ENCODE measurements around the gene POLR2J.
A peak's percentile ranks its signal among the peaks of the same experiment; 100 is the strongest.

The POLR2J gene

DNA sequence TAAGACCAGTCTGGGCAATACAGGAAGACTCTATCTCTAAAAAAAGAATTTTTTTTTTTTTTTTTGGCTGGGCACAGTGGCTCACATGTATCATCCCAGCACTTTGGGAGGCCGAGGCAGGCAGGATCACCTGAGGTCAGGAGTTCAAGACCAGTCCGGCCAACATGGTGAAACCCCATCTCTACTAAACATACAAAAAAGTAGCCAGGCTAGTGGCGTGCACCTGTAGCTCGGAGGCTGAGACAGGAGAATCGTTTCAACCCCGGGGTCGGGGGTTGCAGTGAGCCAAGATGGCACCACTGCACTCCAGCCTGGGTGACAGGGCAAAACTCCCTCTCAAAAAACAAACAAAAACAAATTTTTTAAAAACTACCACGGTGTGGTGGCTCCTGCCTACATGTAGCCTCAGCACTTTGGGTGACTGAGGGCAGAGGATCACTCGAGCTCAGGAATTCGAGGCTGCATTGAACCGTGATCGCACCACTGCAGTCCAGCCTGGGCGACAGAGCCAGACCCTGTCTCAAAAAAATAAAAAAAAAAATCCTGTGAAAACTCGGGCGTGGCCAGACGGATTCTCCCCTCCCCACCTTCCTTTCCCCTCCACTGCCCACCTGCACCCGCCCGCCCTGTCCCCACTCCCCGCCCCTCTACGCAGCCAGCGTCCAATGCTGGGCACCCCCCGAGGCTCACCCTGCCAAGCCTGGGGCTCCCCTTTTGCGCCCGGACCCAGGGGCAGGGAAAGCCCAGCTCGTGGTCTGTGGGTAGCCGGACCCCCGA is 46.1 kb downstream of the POLR2J start:
- peak; percentile 5 for ATAC-seq
- no peak for TF ChIP-seq CREB5 (CRISPR knock-in tag; IDR thresholded peaks at IDR 0.05; ENCODE audit: low read depth)
- no peak for TF ChIP-seq ZC3H10 (CRISPR knock-in tag; IDR thresholded peaks at IDR 0.05)
- TF ChIP-seq, protein P1, sequence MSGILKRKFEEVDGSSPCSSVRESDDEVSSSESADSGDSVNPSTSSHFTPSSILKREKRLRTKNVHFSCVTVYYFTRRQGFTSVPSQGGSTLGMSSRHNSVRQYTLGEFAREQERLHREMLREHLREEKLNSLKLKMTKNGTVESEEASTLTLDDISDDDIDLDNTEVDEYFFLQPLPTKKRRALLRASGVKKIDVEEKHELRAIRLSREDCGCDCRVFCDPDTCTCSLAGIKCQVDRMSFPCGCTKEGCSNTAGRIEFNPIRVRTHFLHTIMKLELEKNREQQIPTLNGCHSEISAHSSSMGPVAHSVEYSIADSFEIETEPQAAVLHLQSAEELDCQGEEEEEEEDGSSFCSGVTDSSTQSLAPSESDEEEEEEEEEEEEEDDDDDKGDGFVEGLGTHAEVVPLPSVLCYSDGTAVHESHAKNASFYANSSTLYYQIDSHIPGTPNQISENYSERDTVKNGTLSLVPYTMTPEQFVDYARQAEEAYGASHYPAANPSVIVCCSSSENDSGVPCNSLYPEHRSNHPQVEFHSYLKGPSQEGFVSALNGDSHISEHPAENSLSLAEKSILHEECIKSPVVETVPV (CRISPR knock-in tag; IDR thresholded peaks at IDR 0.05), result no peak
- TF ChIP-seq ZFP3 (CRISPR knock-in tag; IDR thresholded peaks at IDR 0.05), result no peak
- no peak for TF ChIP-seq PATZ1 (CRISPR knock-in tag; IDR thresholded peaks at IDR 0.05; ENCODE audit: borderline replicate concordance)
- no peak for TF ChIP-seq BACH2 (CRISPR knock-in tag; IDR thresholded peaks at IDR 0.05; ENCODE audit: borderline replicate concordance)
- TF ChIP-seq TOX (CRISPR knock-in tag; IDR thresholded peaks at IDR 0.05; ENCODE audit: borderline replicate concordance), result no peak
- no peak for TF ChIP-seq RARB (CRISPR knock-in tag; IDR thresholded peaks at IDR 0.05)
- TF ChIP-seq ZNF565 (CRISPR knock-in tag; conservative IDR thresholded peaks at IDR 0.05; ENCODE audit: low read depth), result no peak
- TF ChIP-seq ISL1 (CRISPR knock-in tag; IDR thresholded peaks at IDR 0.05), result no peak
- no peak for TF ChIP-seq ZFP30 (CRISPR knock-in tag; IDR thresholded peaks at IDR 0.05)
- no peak for TF ChIP-seq TCF4 (CRISPR knock-in tag; IDR thresholded peaks at IDR 0.05; ENCODE audit: borderline replicate concordance)
- no peak for TF ChIP-seq ARNTL (CRISPR knock-in tag; IDR thresholded peaks at IDR 0.05; ENCODE audit: borderline replicate concordance, low read depth)
- no peak for TF ChIP-seq OSR1 (CRISPR knock-in tag; IDR thresholded peaks at IDR 0.05)
- no peak for TF ChIP-seq ZNF8 (CRISPR knock-in tag; IDR thresholded peaks at IDR 0.05)
- TF ChIP-seq ZNF70 (CRISPR knock-in tag; IDR thresholded peaks at IDR 0.05), result no peak

DNA sequence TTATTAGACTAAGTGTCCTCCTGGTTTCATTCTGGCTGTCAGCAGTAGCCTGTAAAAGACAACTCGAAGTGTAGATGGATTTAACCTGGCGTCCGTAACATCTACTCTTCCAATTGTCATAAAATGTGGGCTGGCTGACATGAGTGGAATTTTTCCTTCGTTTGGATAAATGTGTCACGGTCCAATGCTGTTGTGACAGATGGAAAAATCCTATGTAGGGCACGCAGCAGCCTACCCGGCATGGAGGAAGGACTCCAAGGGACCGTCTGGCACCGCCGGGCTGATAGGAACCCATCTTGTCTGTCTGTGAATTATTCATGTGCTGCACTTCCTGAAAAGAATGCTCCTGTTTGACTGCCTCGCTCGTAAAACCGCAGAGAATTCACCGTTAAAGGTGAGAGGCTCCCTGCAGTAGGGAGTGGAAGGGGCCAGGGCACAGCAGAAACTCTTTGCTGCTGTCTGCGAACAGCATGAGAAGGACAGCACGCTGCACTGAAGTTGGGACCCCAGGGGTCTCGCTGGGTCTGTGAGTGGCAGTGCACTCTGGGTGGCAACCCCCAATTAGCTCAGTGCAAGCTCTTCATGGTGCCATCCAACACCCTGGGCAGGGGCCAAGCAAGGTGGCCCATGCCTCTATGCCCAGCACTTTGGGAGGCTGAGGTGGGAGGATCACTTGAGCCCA is 47.0 kb downstream of the POLR2J start:
- no peak for ATAC-seq
- TF ChIP-seq ZFP3 (CRISPR knock-in tag; IDR thresholded peaks at IDR 0.05), result no peak
- TF ChIP-seq ZC3H10 (CRISPR knock-in tag; IDR thresholded peaks at IDR 0.05), result no peak
- TF ChIP-seq TOX (CRISPR knock-in tag; IDR thresholded peaks at IDR 0.05; ENCODE audit: borderline replicate concordance), result no peak
- no peak for TF ChIP-seq TSHZ2 (CRISPR knock-in tag; IDR thresholded peaks at IDR 0.05)
- no peak for TF ChIP-seq ZNF565 (CRISPR knock-in tag; conservative IDR thresholded peaks at IDR 0.05; ENCODE audit: low read depth)
- no peak for TF ChIP-seq PATZ1 (CRISPR knock-in tag; IDR thresholded peaks at IDR 0.05; ENCODE audit: borderline replicate concordance)
- TF ChIP-seq TCF4 (CRISPR knock-in tag; IDR thresholded peaks at IDR 0.05; ENCODE audit: borderline replicate concordance), result no peak
- no peak for TF ChIP-seq ZNF8 (CRISPR knock-in tag; IDR thresholded peaks at IDR 0.05)
- no peak for TF ChIP-seq BACH2 (CRISPR knock-in tag; IDR thresholded peaks at IDR 0.05; ENCODE audit: borderline replicate concordance)

Data from SK-N-SH treated with all-trans-retinoic acid at 6 μM for 48 hours (cell line).